Stimulated activated CD4-positive, alpha-beta T cell treated with anti-CD3 and anti-CD28 coated beads, Interleukin-15, amount 100 ng/mL, for 48 hours (primary cell): ENCODE results near the gene TLR7.

ENCODE experiments used
- DNase-seq, 2 donors: peaks; one replicate each; pipeline ENCODE4 v3.0.0-alpha.2; 2020; ENCODE audit warnings: low read depth in 2 of 2

TLR7 gene

GRCh38 chrX:12891171-12891570 is 24.3 kb downstream of the TLR7 start:
- DNase-seq, result no peak

- no peak for DNase-seq
Observed at GRCh38 chrX:12891915-12892506, 25.1 kb downstream of the TLR7 start.

DNA sequence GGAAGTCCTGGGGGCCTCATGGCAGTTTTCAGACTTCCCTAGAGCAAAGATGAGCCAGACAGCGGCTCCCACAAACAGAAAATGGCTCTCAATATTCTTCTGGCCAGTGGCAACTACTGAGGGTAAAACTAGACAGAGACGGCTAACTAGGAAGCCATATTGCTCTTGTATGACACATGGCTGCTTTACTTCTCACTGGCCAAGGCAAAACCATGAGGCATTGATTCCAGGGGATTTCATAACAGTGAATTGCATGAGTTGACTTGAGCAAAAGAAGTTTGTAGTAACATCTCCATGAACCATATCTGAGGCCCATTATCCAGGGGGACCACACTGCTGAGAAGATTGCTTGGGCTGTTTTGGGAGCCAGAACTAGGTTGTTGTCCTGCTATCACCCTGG is 25.8 kb downstream of the TLR7 start:
- no peak for DNase-seq

DNA sequence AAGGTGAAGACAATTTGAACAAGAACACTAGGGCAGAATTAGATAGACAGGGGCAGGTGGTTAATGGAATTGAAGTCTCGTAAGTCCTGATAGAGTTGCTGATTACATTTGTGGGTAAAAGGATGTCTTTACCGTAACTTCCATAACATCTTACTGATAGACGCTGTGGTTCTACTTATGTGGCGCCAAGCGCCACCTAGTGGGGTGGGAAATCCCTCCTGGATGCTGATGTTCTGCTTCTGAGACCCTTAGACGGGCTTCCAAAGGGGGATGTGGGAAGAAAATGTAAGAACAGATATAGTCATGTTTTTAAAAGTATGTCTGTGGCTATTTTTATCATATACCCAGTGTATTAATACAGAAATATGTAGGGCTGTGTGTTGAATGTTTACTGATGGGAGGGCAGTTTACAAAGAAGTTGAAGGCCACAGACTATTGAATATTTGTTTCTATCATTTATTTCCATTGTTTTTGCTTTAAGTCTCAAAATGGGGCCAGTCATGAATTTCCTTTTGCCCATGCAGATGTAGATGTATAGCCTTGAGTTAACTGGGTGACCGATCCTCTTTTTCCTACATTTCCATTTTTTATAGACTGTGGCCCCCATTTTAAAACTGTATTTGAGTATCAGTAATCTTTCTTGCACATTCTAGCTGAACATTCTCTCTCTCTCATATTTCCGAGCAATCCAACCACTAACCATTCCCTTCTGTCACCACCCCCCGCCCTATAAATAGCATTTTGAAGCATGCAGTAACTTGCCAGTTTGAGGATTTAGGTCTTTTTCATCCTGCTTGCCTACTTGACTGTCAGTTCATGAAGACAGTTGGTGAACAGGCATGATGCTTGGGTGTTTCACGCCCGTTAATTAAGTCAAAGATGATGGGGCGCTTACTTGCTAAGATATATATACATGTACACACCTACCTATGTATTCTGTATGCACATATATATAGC is 27.5 kb downstream of the TLR7 start:
- peak in 1 of 2 donors; percentile 19 for DNase-seq

DNA sequence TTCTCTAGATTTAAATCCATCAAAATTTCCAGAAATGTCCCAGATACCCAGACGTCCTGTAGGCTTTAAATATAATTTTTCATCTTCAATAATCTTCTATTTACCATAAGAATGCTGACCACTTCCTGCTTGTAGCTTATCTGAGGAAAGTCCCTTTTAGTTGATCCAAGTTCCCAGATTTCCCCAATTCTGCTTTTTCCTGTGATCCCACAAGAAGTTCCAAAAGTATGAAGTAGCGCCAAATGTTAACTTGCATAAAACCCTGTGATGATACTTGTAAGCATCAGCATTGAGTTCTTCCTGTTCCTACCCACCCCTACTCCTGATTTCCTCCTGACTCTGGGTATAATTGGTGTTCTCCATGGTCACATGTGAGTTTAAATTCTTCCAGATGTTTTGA is 29.0 kb downstream of the TLR7 start:
- no peak for DNase-seq

DNA sequence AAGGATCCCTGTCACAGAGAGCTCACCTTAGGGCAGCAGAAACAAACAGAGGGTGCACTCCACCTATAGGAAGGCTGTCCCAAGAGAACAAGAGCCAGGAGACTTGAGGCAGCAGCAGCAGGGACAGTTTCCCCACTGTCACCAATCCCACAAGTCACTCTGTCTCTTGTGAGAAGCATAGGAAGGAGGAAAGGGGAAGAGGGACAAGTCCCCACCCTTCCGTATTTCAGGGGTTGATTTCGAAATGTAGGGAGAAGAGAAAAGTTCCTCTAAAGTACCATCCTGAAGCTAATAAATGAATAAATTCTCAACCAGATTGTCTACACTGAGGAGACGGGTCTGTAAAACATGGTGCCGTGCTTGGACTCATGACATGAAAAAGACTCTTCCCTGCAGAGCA is 30.1 kb downstream of the TLR7 start:
- DNase-seq, result no peak

DNA sequence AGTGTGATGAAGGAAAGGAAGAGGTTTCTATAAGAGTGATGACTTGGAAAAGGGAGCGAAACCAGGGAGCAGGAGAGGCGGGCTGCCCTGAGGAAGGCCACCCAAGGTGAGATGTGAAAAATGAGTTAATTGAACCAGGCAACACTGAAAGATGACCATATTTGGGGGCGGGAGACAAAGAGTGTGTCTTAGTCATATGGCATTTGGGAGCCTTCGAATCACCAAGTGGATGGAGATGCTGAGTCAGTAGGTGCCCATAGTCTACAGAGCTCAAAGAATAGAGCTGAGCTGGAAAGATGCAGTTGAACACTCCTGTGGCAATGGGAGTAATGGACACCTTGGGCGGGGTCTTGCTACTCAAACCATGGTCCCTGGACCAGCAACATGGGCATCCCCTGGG is 31.2 kb downstream of the TLR7 start:
- DNase-seq, result peak in 1 of 2 donors; percentile 14

DNA sequence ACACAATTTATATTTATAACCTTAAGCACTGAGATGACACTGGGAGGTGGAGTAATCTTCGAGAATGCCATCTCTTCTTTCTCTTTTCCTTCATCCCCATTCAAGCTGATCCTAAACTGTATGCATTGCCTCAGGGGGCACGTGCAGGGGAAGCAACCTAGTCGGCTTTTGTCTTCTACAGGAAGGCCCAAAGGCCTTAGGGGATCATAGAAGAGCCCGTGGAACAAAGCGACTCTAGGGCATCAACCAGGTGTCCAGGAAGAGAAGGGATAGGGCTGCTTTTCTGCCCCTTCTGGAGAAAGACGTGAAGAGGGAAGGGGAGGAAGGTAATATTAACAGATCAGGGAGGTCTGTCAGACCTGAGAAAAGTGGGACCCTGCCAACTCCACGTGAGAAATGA is 32.6 kb downstream of the TLR7 start:
- DNase-seq, result no peak

DNA sequence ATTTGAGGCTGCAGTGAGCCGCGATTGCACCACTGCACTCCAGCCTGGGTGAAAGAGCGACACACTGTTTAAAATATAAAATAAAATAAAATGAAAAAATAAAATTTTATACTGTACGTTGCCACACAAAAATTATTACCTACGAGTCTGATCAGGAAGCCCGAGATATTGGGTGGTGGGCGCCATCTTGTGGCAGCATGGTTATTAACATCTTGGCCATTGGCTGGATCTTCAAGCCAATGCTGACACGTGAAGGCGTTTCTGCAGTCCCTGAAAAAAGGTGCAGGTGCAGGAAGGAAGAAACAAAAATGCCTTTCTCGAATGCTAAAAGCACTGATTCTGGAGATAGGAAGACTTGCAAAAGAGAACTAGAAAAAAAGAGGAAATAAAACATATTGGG is 34.6 kb downstream of the TLR7 start:
- peak; percentile 25 to 64 for DNase-seq

DNA sequence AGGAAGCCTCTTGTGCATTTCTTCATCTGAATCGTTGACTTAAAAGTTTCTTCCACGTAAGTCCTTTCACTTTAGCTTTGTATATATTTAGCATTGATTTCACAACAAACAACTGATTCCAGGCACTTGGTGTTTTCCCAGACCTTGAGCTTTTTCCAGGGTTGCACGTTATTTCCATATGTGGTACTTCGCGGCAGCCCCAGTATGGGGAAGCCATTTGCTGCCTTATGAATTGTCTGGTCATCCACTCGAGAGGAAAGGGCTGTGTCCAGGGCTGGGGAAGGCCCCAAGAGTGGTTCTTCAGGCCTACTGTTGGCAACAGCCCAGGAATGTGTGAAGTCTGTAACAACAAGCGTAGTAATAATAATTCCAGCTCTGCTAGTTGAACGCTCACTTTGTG is 36.8 kb downstream of the TLR7 start:
- DNase-seq, result no peak

- DNase-seq, result no peak
Observed at GRCh38 chrX:12906046-12906761, 39.3 kb downstream of the TLR7 start, which contains the start of gene TLR8. TSS of gene TLR8 (plus strand) at chrX:12906620. CDS start at chrX:12906707, 87 bp downstream.

DNA sequence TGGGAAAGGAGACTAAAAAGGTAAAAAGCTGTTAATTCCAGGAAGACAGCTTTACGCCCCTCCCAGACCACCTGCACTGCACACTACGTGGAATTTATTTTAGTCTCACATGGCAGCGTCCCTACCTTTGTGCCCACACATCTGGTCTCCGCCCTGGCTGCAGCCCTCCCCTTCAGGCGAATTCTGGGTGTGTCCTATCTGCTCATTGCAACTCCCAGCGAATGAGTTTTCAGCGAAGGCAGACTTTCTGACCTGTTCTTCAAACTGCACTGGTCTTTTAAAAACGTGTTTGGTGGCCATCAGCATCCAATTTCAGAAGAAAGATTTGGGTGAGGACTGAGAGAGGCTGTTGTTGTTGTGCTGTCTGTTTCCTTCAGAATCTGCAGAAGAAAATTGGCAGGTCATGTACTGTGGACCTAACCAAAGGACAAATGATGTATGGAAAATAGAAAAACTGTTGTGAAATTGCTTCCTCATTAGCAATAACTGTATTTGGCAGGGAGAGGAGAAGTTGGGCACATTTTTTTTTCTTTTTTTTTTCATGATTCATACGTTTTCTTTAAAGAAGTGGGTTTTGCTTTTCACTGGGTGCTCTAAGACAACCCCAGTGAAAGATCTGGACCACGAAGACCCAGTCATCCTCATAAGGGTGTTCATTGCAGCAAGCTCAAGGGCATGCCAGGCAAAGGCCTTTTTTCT is 43.7 kb downstream of the TLR7 start:
- DNase-seq, result no peak

DNA sequence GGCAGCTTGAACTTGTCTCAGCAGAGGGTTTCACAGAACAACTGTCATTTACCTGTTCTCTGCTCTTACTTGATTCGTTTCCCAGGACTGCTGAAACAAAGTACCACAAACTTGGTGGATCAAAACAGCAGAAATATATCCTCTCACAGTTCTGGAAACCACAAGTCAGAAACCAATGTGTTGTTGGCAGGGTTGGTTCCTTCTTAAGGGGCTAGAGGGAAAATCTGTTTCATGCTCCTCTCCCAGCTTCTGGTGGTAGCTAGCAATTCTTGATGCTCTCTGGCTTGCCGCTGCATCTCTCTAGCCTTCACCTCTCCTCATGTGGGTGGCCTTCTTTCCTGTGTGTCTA is 44.2 kb downstream of the TLR7 start:
- no peak for DNase-seq

DNA sequence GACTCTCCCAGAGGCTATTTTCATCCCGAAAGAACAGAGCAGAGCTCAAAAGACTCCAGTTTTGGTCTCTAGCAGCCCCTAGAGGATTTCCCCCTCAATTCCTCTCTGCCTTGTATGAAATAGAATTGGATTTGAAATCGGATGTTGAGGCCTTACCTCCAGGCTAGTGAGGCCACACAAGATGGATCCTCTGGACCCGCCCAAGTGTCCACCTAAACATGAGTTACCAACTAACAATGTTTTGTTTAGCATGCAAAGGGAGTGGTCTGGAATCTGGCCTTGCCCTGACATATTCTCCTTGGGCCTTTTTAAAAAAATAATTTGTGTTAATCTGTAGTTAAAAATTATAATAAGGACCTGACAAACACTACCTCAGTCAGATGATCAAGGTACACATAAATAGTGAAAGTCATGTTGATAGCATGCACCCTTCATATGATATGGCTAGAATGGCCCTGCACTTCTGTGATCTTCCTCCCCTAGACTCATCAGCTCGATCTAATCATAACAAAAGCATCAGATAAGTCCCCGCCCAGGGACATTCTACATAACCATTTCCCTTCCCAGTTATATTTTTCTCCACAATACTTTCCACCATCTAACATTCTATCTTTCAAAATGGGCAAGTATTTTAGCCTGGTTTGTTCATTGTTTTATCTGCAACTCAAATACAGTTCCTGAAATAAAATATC is 46.1 kb downstream of the TLR7 start:
- DNase-seq, result no peak

DNA sequence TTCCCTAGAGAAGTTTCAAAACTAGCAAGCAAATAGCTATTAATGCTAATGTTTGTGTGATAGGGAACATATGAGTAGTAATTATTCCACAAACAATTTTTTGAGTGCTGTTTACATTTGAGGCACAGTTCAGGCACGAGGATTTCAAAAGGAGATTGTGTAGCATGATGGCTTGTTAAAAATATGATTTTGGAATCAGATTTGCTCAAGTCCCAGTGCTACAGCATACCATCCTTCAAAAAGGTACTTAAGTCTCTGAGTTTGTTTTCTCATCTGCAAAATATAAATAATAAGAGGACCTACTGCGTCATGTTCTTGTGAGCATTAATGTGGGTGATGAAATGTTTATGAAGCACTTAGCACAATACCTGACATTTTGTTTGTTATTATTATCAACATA is 50.9 kb downstream of the TLR7 start:
- DNase-seq, result no peak

- DNase-seq, result no peak
Observed at GRCh38 chrX:12919051-12919450, 52.2 kb downstream of the TLR7 start.

DNA sequence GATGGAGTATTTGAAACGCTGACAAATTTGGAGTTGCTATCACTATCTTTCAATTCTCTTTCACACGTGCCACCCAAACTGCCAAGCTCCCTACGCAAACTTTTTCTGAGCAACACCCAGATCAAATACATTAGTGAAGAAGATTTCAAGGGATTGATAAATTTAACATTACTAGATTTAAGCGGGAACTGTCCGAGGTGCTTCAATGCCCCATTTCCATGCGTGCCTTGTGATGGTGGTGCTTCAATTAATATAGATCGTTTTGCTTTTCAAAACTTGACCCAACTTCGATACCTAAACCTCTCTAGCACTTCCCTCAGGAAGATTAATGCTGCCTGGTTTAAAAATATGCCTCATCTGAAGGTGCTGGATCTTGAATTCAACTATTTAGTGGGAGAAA is 52.7 kb downstream of the TLR7 start:
- no peak for DNase-seq

GRCh38 chrX:12920990-12921389 is 54.1 kb downstream of the TLR7 start:
- no peak for DNase-seq

GRCh38 chrX:12921886-12922598 is 55.2 kb downstream of the TLR7 start:
- DNase-seq, result no peak

GRCh38 chrX:12922599-12922919 is 55.7 kb downstream of the TLR7 start:
- no peak for DNase-seq

GRCh38 chrX:12929701-12930100 is 62.8 kb downstream of the TLR7 start:
- DNase-seq, result no peak
